GM12873 (cell line): ENCODE measurements around the gene RLN3.

Experiments
- TF ChIP-seq, protein P1 (sequence below): IDR thresholded peaks from 2 replicates; pipeline ENCODE4 v1.5.1; 2012; ENCODE audit warnings: low read depth, mild to moderate bottlenecking, moderate library complexity, low read length, control low read depth; ENCODE audit not compliant: insufficient read depth; ENCODE audit errors: missing control alignments

Gene RLN3

DNA sequence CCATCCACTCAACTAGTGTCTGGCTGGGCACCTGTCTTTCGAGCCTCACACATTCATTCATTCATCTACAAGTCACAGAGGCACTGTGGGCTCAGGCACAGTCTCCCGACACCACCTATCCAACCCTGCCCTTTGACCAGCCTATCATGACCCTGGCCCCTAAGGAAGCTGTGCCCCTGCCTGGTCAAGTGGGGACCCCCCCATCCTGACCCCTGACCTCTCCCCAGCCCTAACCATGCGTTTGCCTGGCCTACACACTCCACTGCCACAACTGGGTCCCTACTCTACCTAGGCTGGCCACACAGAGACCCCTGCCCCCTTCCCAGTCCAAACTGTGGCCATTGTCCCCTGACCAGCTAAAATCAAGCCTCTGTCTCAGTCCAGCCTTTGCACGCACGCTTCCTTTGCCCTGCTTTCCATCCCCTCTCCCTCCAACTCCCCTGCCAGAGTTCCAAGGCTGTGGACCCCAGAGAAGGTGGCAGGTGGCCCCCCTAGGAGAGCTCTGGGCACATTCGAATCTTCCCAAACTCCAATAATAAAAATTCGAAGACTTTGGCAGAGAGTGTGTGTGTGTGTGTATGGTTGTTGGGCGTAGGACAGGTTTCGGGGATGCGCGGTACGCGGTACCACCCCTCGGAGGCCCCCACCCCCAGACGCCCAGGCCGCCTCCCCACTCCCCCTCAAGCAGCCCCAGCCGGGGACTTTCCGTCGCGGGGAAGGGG lies 3.2 kb downstream of the RLN3 start:
- TF ChIP-seq, protein P1, sequence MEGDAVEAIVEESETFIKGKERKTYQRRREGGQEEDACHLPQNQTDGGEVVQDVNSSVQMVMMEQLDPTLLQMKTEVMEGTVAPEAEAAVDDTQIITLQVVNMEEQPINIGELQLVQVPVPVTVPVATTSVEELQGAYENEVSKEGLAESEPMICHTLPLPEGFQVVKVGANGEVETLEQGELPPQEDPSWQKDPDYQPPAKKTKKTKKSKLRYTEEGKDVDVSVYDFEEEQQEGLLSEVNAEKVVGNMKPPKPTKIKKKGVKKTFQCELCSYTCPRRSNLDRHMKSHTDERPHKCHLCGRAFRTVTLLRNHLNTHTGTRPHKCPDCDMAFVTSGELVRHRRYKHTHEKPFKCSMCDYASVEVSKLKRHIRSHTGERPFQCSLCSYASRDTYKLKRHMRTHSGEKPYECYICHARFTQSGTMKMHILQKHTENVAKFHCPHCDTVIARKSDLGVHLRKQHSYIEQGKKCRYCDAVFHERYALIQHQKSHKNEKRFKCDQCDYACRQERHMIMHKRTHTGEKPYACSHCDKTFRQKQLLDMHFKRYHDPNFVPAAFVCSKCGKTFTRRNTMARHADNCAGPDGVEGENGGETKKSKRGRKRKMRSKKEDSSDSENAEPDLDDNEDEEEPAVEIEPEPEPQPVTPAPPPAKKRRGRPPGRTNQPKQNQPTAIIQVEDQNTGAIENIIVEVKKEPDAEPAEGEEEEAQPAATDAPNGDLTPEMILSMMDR, result no peak

DNA sequence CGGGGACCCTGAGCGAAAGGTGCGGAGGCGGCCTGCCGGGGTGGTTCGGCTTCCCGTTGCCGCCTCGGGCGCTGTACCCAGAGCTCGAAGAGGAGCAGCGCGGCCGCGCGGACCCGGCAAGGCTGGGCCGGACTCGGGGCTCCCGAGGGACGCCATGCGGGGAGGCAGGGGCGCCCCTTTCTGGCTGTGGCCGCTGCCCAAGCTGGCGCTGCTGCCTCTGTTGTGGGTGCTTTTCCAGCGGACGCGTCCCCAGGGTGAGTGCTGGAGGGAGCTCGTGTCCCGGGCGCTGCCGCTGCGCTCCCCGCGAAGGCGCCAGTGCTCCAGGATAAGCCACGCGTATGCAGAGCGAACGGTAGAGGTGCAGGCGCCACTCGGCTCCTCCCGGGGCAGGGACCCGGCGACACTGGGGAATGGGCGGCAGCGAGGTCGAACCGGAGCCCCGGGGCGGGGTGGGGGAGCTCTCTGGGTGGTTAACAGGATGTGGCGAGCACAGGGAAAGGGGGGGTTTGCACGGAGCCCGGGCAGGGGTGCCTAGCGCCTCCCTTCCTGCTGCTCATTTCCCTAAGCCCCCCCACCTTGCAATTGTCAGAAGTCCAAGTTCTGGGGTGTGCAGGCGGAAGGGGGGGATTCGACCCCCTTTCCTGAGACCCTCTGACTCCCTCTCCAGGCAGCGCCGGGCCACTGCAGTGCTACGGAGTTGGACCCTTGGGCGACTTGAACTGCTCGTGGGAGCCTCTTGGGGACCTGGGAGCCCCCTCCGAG lies 4.0 kb downstream of the RLN3 start, which contains the start of gene IL27RA:
TSS of gene IL27RA (plus strand) at position 44 of the 762 bp plus-strand sequence. CDS start at position 155, 111 bp downstream.
- TF ChIP-seq, protein P1, result peak; percentile 86

DNA sequence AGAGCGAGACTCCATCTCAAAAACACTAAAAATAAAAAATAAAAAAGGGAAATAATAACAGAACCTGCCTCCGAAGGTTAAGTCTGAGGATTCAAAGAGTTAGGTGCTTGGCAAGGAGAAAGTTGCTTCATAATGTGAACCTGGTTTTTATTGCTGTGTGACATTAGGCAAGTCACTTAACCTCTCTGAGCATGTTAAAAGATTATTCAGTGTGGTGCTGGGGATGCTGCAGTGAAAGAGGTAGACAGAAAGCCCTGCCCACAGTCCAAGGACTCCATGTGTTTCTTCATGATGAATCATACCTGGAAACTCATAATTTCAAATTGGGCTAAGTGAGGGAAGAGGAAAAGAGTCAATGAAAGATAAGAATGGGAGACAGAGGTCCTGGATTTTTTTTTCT lies 6.0 kb downstream of the RLN3 start:
- TF ChIP-seq, protein P1, result no peak

DNA sequence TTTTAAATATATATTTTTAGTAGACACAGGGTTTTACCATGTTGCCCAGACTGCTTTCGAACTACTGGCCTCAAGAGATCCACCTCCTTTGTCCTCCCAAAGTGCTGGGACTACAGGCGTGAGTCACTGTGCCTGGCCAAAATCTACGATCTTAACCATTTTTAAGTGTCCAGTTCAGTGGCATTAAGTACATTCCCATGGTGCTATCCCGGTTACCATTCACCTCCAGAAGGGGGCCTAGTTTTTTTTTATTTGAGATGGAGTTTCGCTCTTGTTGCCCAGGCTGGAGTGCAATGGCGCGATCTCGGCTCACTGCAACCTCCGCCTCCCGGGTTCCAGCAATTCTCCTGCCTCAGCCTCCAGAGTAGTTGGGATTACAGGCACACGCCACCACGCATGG lies 7.2 kb downstream of the RLN3 start:
- TF ChIP-seq, protein P1, result peak; percentile 6

DNA sequence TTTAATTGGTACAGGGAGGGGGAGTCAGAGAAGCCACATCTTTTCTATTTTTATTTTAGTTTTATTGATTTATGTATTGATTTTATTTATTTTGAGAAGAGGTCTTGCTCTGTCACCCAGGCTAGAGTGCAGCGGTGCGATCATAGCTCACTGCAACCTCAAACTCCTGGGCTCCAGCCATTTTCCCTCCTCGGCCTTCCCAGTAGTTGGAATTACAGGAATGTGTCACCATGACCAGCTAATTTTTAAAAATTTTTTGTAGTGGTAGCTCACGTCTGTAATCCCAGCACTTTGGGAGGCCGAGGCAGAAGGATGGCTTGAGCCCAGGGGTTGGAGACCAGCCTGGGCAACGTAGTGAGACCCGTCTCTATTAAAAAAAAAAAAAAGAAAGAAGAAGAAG lies 7.8 kb downstream of the RLN3 start:
- TF ChIP-seq, protein P1, result no peak

DNA sequence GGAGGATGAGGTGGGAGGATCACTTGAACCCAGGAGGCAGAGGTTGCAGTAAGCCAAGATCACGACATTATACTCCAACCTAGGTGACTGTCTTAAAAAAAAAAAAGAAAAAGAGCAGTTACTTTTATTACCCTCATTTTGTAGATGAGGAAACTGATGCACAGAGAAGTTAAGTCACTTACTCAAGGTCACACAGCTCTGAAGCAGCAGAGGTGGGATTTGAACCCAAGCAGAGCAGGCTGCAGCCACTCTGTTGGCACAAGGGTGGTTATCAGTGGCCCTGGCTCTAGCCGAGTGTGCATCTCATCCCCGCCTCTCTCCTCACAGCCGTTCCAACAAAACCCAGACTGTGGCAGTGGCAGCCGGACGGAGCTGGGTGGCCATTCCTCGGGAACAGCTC lies 11.2 kb downstream of the RLN3 start:
- TF ChIP-seq, protein P1, result no peak

DNA sequence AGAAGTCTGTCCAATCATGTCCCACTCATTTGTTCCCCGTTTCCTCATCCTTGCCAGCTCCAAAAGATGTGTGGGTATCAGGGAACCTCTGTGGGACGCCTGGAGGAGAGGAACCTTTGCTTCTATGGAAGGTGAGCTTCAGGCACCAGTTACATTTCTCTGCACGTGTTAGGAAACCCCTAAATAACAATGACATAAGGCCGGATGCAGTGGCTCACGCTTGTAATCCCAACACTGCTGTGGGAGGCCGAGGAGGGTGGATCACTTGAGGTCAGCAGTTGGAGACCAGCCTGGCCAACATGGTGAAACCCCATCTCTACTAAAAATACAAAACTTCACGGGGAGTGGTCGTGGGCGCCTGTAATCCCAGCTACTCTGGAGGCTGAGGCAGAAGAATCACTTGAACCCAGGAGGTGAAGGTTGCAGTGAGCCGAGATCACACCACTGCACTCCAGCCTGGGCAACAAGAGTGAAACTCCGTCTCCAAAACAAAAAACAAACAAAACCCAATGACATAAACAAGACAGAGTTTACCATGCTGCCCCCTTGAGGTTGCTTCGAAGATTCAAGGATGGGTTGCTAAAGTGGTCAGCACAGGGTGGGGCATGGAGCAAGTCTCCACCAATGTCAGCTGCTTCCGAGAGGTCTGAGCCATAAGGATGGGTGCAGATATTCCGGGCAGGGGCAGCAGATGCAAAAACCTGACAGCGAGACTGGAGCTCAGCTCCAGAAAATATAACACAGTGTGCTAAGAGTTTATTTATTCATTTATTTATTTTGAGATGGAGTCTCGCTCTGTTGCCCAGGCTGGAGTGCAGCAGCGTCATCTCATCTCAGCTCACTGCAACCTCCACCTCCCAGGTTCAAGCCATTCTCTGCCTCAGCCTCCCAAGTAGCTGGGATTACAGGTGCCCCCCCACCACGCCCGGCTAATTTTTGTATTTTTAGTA lies 15.0 kb downstream of the RLN3 start:
- TF ChIP-seq, protein P1, result peak; percentile 66
